ENCODE data around the gene SPDEF.

Gene SPDEF

DNA sequence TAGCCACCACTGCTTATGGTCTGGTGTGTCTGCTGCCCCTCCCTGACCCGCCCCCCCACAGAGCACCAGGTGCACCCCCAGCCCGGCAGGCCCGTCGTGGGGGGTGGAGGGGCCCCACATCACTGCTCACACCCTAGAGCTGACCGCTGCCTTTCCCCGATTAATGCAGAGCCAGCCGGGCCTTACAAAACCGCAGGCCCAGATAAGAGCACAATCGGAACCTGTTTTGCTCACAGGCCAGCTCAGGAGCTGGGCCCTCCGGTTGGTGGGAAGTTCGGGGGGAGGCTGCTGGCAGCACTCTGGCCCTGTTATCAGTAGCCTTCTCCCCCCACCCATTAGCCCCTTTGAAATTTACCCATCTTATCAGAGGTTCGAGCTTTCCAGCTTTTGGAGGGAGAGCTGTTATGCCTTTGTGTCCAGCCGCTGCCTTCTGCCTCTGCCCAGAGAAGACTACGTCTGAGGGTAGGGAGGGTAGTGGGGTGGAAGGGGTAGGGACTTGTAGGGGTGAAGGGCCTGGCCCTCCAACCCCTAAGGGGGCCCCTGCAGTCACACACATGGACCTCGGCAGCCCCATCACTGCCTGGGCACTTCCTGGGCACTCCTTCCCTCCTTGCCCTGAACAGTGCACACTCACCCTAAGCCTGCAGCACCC, 6.9 kb upstream of the SPDEF start:
- peaks cover 25% of the 10 kb centered on the region for H3K27me3 Mint-ChIP-seq
- no peaks in the 10 kb centered on the region for H3K36me3 Mint-ChIP-seq

DNA sequence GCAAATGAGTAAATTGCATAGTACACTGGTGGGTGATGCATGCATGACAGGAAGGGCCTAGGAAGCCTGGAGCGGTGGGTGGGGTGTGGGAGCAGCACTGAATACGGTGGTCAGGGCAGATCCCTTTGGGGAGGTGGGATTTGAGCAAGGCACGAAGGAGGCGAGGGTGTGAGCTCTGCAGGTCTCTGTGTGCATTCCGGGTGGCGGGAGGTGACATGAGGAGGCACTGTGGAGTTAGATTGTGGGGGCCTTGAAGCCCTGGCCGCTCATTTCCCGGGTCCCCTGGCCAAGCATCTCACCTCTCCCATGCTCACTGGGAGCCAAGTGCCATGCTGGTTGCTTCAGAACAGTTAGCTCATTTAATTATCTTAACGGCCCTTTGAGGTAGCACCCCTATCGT, 6.2 kb upstream of the SPDEF start:
- CTCF ChIA-PET, result no interaction called here
- no peak overlapping the region for H3K27ac Mint-ChIP-seq

More for the DNA sequence above, 6.9 kb upstream of the SPDEF start:
- CTCF ChIA-PET, result no interaction called here
- no peaks in the 10 kb centered on the region for H3K9me3 Mint-ChIP-seq
- H3K4me1 Mint-ChIP-seq, result no peaks in the 10 kb centered on the region
- no peak overlapping the region for H3K4me3 Mint-ChIP-seq
- no peak for DNase-seq
- H3K27ac Mint-ChIP-seq, result no peak overlapping the region

DNA sequence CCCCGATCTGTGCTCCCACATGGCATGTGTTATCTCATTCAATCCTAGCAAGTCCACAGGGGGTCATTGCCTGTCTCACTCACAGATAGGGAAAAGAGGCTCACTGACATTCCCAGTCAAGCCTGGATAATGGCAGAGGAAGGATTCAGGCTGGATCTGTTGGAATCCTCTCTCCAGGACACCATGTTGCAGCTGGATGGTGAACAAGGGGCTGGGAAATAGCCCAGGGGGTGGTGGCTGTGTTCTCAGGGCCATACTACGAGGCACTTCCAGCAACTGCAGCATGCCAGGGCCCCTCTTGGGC, 5.0 kb upstream of the SPDEF start:
- CTCF ChIA-PET, result interaction anchor here (1.9 kb wide), 1 partner anchor 101 kb away, joined by 4 read pairs; no protein-coding TSS in a partner anchor
- Mint-ChIP-seq H3K27me3 (peaks cover 23% of the 10 kb centered on the region), H3K36me3 (no peaks in the 10 kb centered on the region), H3K27ac (no peak overlapping the region), H3K4me3 (no peak overlapping the region), H3K9me3 (no peaks in the 10 kb centered on the region), H3K4me1 (no peaks in the 10 kb centered on the region)
- no peak for DNase-seq

More for the DNA sequence above, 6.2 kb upstream of the SPDEF start:
- Mint-ChIP-seq H3K27me3 (peaks cover 25% of the 10 kb centered on the region), H3K9me3 (no peaks in the 10 kb centered on the region), H3K4me3 (no peak overlapping the region), H3K36me3 (no peaks in the 10 kb centered on the region), H3K4me1 (no peaks in the 10 kb centered on the region)
- no peak for DNase-seq

DNA sequence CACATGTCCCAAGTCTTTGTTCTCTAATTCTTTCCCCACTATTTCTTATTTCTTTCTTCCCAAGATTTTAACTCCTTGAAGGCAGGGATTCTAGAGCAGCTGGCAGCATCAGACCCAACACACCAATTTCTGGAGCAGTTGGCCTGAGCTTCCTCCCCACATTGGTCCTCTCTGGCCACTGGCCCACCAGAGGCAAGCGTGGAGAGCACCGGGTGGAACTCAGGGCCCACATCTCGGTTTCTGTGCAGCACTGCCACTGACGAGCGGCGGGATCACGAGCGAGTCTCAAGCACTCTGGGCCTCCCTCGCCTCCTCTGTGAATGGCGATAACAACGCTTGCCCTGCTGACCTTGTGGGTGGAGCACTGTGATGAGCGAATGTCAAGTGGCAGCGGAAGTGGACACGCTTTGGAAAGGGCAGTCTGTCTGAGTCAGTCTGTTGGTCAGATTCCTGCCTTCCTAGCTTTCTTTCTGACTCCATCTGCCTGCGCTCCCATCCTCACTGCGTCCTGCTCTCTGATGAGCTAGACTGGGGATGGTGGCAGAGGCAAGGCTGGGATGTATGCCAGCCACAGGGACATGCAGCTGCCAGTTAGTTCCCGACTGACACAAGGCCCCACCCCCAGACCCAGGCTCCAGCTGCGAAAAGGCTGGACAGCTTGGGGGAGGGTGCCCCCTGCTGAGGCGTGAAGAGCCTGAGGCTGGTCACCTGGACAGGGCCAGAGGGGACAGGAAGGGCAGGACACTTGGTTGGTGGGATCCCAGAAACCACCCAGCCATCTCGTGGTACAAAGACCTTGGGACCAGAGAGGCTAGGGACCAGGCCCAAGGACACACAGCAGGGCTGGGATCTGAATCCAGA, 4.5 kb upstream of the SPDEF start:
- CTCF ChIA-PET, result interaction anchor here (1.9 kb wide), 1 partner anchor 100 kb away, joined by 4 read pairs; no protein-coding TSS in a partner anchor
- H3K4me3 Mint-ChIP-seq, result no peak overlapping the region

DNA sequence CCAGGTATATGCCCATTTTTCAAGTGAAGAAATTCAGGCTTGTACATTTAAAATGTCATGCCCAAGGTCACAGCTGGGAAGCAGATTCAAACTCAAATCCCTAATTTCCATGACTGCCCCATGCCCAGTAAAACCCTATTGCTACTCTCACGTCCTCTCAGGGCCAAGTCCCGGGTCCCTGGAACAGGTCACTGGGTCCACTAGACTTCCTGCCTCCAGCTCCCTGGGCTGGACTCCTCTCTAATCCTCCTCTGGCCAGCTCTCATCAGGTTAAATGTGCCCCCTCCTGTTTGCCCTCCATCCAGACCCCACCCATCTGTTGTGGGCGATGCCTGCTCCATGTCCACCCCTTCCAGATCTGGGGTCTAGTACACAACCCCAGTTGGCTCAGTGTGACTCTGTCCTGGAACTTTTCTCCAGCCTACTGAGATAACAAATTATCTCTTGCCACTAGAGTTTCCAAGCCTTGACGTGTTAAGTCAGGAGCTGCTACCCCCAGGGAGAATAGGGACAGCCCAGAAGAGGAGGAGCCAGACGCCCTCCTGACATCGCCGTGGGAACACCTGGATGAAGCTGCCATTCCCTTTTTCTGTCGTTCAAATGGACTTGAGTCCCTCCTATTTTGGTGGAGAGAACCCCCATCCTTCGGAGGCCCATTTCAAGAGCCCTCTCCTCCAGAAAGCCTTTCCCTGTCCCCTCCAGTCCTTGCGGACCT, 3.7 kb upstream of the SPDEF start:
- CTCF ChIA-PET, result interaction anchor here (1.9 kb wide), 1 partner anchor 100 kb away, joined by 4 read pairs; no protein-coding TSS in a partner anchor
- Mint-ChIP-seq H3K4me1 (peaks cover 5% of the 10 kb centered on the region), H3K36me3 (no peaks in the 10 kb centered on the region), H3K4me3 (no peak overlapping the region), H3K27me3 (peaks cover 24% of the 10 kb centered on the region), H3K9me3 (no peaks in the 10 kb centered on the region), H3K27ac (no peak overlapping the region)
- DNase-seq, result no peak

More for the DNA sequence above, 4.5 kb upstream of the SPDEF start:
- peaks cover 19% of the 10 kb centered on the region for H3K27me3 Mint-ChIP-seq
- no peaks in the 10 kb centered on the region for H3K36me3 Mint-ChIP-seq
- H3K4me1 Mint-ChIP-seq, result no peaks in the 10 kb centered on the region
- DNase-seq, result no peak
- no peak overlapping the region for H3K27ac Mint-ChIP-seq
- no peaks in the 10 kb centered on the region for H3K9me3 Mint-ChIP-seq

DNA sequence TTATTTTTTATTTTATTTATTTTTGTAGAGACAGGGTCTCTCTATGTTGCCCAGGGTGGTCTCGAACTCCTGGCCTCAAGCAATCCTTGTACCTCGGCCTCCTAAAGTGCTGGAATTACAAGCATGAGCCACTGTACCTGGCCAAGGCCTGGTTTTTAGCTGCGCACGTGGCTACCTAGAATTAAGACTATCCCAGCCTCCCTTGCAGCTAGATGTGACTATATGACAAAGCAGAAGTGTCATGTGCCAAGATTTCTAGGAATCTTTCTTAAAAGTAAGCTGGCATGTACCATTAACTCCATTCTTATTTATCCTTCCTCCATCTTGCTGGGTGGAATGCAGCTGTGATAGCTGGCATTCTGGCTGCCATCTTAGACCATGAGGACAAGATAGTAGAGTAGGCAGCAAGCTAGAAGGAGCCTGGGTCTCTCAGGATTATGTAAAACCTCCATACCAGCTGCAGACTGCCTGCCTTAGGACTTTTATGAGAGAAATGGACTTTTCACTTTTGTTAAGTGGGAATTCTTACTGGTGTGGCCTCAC, 2.1 kb upstream of the SPDEF start:
- DNase-seq, result no peak
- H3K4me1 Mint-ChIP-seq, result peaks cover 15% of the 10 kb centered on the region
- H3K4me3 Mint-ChIP-seq, result no peak overlapping the region
- no peaks in the 10 kb centered on the region for H3K36me3 Mint-ChIP-seq
- H3K9me3 Mint-ChIP-seq, result no peaks in the 10 kb centered on the region
- CTCF ChIA-PET, result no interaction called here
- no peak overlapping the region for H3K27ac Mint-ChIP-seq
- peaks cover 23% of the 10 kb centered on the region for H3K27me3 Mint-ChIP-seq

DNA sequence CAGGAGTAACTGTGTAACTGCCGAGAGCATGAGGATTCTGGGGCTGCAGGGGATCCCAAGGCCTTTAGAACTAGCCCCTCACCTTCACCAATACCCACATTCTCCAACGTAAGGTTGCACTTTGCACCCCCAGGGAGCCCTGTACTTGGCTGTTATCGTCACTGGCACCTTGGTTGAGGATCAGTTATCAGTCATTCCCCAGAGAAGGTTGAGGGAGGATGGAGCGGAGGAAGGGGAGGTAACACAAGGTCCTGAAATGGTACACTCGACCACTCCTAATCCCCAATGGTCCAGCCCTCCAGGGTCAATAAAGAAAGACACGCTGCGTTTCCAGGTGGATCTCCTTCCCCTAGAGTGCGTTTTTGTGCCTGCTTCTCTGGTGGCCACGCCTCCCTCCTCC, 1.1 kb upstream of the SPDEF start:
- Mint-ChIP-seq H3K4me3 (no peak overlapping the region), H3K27ac (no peak overlapping the region), H3K9me3 (no peaks in the 10 kb centered on the region), H3K36me3 (no peaks in the 10 kb centered on the region), H3K4me1 (peaks cover 15% of the 10 kb centered on the region), H3K27me3 (peaks cover 31% of the 10 kb centered on the region)
- CTCF ChIA-PET, result no interaction called here
- no peak for DNase-seq

DNA sequence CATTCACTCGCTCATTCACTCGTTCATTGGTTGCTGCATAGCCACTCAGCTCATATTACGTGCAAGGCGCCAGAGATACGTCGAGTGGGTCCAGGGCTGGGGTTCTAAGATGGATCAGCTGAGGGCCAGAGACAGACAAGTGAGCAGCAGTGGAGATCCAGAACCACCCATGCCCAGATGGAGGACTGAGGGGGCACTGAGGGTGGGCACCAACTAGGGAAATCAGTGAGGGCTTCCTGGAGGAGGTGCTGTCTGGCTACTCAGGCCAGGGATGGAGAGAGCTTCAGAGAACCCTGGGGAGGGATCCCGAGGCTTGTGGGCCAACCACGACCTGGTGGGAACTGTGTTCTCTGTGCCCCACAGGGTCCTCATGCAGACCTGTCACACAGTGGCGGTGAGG, 364 bp upstream of the SPDEF start:
- no peak overlapping the region for H3K4me3 Mint-ChIP-seq
- CTCF ChIA-PET, result no interaction called here
- no peaks in the 10 kb centered on the region for H3K36me3 Mint-ChIP-seq

DNA sequence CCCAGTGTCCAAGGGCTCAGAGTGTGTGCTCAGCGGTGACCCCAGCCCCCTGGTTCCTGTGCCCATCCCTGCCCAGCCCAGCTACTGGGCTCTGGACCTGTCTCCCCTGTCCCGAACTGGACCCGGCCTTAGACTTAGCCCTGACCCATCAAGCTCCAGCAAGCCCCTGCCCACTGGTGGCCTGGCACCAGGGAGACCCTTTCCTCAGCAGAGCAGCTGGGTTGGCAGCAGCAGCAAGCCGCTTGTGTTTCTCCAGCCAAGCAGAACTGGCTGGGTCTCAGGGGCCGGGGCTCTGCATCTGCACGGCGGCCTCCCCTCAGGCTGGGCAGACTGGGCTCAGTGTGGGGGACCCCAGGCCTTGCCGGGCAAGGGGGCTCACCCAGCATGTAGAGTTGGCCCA, 801 bp downstream of the SPDEF start:
- no peak for DNase-seq
- Mint-ChIP-seq H3K27ac (no peak overlapping the region), H3K4me1 (peaks cover 15% of the 10 kb centered on the region), H3K27me3 (peaks cover 45% of the 10 kb centered on the region), H3K36me3 (no peaks in the 10 kb centered on the region), H3K9me3 (no peaks in the 10 kb centered on the region), H3K4me3 (no peak overlapping the region)
- CTCF ChIA-PET, result interaction anchor here (1.4 to 1.6 kb wide), 2 partner anchors 28 to 95 kb away, joined by 4 to 7 read pairs; no protein-coding TSS in a partner anchor

More for the DNA sequence above, 364 bp upstream of the SPDEF start:
- Mint-ChIP-seq H3K27me3 (peaks cover 38% of the 10 kb centered on the region), H3K27ac (no peak overlapping the region), H3K4me1 (peaks cover 15% of the 10 kb centered on the region), H3K9me3 (no peaks in the 10 kb centered on the region)
- DNase-seq, result no peak

DNA sequence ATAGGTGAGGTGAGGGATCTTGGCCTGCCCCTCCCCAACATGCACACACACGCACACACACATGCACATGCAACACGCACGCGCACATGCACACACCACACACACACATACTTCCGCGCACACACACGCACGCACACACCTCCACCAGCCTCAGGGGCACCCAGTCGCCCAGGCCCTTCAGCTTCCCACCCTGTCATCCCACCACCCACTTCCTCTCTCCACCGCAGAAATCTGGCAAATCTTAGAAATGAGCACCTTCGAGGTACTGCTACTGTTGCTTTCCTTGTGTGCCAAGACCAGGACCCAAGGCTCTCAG, 1.2 kb downstream of the SPDEF start:
- no peaks in the 10 kb centered on the region for H3K9me3 Mint-ChIP-seq
- peaks cover 45% of the 10 kb centered on the region for H3K27me3 Mint-ChIP-seq
- H3K4me1 Mint-ChIP-seq, result peaks cover 15% of the 10 kb centered on the region
- peak overlapping the region; percentile 19 for H3K27ac Mint-ChIP-seq
- CTCF ChIA-PET, result interaction anchor here (1.4 to 1.6 kb wide), 2 partner anchors 27 to 95 kb away, joined by 4 to 7 read pairs; no protein-coding TSS in a partner anchor
- no peak overlapping the region for H3K4me3 Mint-ChIP-seq
- no peaks in the 10 kb centered on the region for H3K36me3 Mint-ChIP-seq
- peak; percentile 31 for DNase-seq

DNA sequence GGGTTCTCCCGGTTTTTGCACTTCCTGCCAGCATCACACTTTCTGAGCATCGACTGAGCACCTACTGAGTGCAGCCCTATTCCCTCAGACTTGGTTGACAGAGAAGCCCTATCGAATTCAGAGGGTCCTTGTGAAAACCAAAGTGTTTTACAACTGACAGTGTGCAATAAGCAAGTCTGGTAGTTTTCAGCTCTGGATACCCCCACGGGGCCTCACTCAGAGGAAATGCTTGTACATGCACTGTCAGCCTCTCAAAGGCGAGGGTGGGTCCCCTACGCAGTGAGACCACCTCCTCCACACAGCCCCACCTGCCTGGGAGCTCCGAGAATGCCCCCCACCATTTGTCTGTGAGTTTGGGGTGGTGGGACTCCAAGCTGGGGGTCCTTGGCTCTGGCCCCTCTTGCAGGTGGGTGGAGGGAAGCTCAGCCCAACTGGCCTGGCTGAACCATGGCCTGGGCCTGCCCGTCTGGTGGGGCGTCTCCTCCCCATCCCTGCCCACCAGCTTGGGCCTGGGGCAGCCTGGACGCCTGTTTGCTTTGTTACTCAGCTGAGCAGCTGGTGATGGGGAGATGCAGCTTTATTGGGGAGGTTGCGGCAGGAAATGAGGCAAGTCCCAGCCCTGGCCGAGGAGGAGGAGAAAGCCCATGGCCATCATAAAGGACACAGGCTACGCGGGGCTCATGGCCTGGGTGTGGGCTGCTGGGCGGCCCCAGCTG, 1.7 kb downstream of the SPDEF start:
- no peak for DNase-seq
- Mint-ChIP-seq H3K27ac (peak overlapping the region; percentile 60), H3K9me3 (no peaks in the 10 kb centered on the region), H3K36me3 (no peaks in the 10 kb centered on the region), H3K4me3 (no peak overlapping the region), H3K27me3 (peaks cover 42% of the 10 kb centered on the region), H3K4me1 (peaks cover 15% of the 10 kb centered on the region)
- CTCF ChIA-PET, result interaction anchor here (1.6 kb wide), 1 partner anchor 27 kb away, joined by 7 read pairs; no protein-coding TSS in a partner anchor

DNA sequence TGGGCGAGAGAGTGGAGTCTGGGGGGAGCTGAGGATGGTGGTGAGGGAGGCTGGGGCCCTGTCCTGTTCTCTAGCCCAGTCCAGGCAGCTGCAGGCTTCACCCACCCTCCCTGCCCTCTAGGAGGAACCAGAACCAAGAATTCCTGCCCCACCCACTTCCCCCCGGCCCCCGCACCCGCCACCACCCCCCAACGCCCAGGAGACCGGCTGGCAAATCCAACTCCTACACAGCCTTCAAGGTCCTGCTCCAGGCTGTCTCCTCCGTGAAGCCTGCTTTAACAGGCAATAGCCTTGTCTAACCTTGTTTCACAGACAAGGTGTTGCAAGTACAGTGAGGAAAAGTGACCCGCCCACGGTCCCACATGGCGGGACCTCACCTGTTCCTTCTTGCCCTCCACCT, 2.4 kb downstream of the SPDEF start:
- H3K27me3 Mint-ChIP-seq, result peaks cover 42% of the 10 kb centered on the region
- DNase-seq, result no peak
- H3K27ac Mint-ChIP-seq, result no peak overlapping the region
- H3K36me3 Mint-ChIP-seq, result no peaks in the 10 kb centered on the region
- no peak overlapping the region for H3K4me3 Mint-ChIP-seq
- CTCF ChIA-PET, result interaction anchor here (1.6 kb wide), 1 partner anchor 26 kb away, joined by 7 read pairs; no protein-coding TSS in a partner anchor
- H3K4me1 Mint-ChIP-seq, result peaks cover 15% of the 10 kb centered on the region
- no peaks in the 10 kb centered on the region for H3K9me3 Mint-ChIP-seq

DNA sequence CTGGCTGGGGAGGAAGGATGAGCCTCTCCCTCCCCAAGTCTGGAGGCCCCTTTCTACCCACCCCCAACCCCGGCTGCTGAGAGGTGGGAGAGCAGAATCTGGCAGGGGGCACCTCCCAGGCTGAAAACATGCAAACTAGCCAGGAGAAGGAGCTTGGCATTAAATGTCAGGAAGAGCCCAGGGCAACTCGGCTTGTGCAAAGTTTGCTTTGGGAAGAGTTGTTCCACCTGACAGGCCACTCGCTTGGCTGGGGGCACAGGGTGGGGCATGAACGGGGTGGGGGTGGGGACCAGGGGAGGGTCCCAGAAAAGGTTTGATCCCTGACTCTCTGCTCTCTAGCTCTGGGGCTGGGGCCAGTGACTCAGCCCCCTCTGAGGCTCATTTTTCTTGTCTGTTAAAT, 3.0 kb downstream of the SPDEF start:
- Mint-ChIP-seq H3K4me3 (no peak overlapping the region), H3K4me1 (peaks cover 15% of the 10 kb centered on the region), H3K27me3 (peaks cover 45% of the 10 kb centered on the region), H3K36me3 (no peaks in the 10 kb centered on the region), H3K9me3 (no peaks in the 10 kb centered on the region), H3K27ac (no peak overlapping the region)
- DNase-seq, result no peak
- CTCF ChIA-PET, result no interaction called here

DNA sequence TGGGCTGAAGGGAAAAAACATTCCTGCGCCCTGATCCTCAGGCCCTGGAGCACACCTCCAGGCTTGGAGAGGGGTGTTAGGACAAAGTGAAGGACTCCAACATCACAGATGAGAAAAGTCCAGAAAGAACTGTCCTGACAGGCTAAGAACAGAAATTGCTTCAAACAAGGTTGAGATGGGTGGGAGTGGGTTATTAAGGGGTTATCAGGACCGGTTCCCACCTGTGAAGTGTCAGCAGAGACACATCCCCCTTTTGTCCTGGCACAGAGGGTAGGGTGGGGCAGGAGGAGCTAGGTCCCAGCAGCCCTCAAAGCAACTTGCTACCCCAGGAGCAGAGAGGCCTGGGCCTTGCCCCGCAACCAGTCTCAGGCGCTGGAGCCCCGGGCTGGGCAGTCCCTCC, 3.5 kb downstream of the SPDEF start:
- Mint-ChIP-seq H3K27ac (no peak overlapping the region), H3K9me3 (no peaks in the 10 kb centered on the region), H3K4me1 (peaks cover 15% of the 10 kb centered on the region), H3K27me3 (peaks cover 50% of the 10 kb centered on the region), H3K4me3 (no peak overlapping the region), H3K36me3 (no peaks in the 10 kb centered on the region)
- DNase-seq, result no peak
- CTCF ChIA-PET, result no interaction called here
